Measurements from ENCODE around the gene ZDHHC17.

GRCh38 chr12:76784600-76785051, 20.7 kb downstream of the ZDHHC17 start:
- TF ChIP-seq CTCF (IDR thresholded peaks at IDR 0.05; ENCODE audit: low read depth, low read length, missing input control): no peak
- TF ChIP-seq ZBTB33 (IDR thresholded peaks at IDR 0.05): no peak
- no peak for TF ChIP-seq EGR1 (IDR thresholded peaks at IDR 0.05; ENCODE audit: low read depth in 2 of 2)
- no peak for TF ChIP-seq NR2F2 (IDR thresholded peaks at IDR 0.05)
- no peak for TF ChIP-seq JUND (IDR thresholded peaks at IDR 0.05)

Data from liver (tissue), 3 donors.